OCI-LY1 (cell line): Measurements from ENCODE around the gene METTL27.
"Not testable (repeated sequence)": the region's sequence is repeated elsewhere in the genome, so short reads cannot be mapped to it uniquely, and the experiment has no call there.

ENCODE experiments used
- CTCF ChIP-seq: fragments of 200-600 bp; sonication (generic), shearing (Covaris generic); IDR thresholded peaks from 2 replicates; pipeline ENCODE4 v1.5.1; 2017; ENCODE audit warnings: mild to moderate bottlenecking, antibody characterized with exemption, low read length, moderate library complexity, mixed read lengths
- EZH2 ChIP-seq: fragments of 200-600 bp; sonication (generic), shearing (Covaris generic); IDR thresholded peaks from 2 replicates; pipeline ENCODE4 v1.8.0; 2017; ENCODE audit warnings: borderline replicate concordance, mixed run types, mild to moderate bottlenecking, antibody characterized with exemption, low read length, moderate library complexity, mixed read lengths

- TF ChIP-seq CTCF, EZH2: not testable (repeated sequence)
Observed at GRCh38 chr7:73795188-73795587, 47.1 kb downstream of the METTL27 start.
